Endothelial cell of hepatic sinusoid (primary cell): Measurements from ENCODE around the gene OXSR1.
"Not testable (repeated sequence)": the region's sequence is repeated elsewhere in the genome, so short reads cannot be mapped to it uniquely, and the experiment has no call there.

ENCODE experiments used
- in situ Hi-C: cut with HindIII; loops from 2 replicates; pipeline ENCODE4 v1.10.0; 2017; ENCODE audit warnings: low sequenced_read_pairs

OXSR1 gene

GRCh38 chr3:38219609-38220197, 54.4 kb downstream of the OXSR1 start:
- in situ Hi-C loops: no loop called here

- in situ Hi-C loops: no loop called here
These were observed 55.7 kb downstream of the OXSR1 start for GRCh38 chr3:38221005-38221404.

GRCh38 chr3:38222032-38222634, 56.8 kb downstream of the OXSR1 start:
- in situ Hi-C loops: no loop called here

- in situ Hi-C loops: no loop called here
These were observed 59.0 kb downstream of the OXSR1 start for GRCh38 chr3:38224357-38224756.

GRCh38 chr3:38226273-38226672, 60.9 kb downstream of the OXSR1 start:
- in situ Hi-C loops: no loop called here

GRCh38 chr3:38227989-38228388, 62.7 kb downstream of the OXSR1 start:
- in situ Hi-C loops: no loop called here

GRCh38 chr3:38229036-38229435, 63.7 kb downstream of the OXSR1 start:
- in situ Hi-C loops: no loop called here

- in situ Hi-C loops: loop anchor here (5.0 kb wide), 1 partner anchor 50 kb away; the partner anchor contains the start of gene SLC22A14
These were observed 67.4 kb downstream of the OXSR1 start for GRCh38 chr3:38232701-38233100.

- in situ Hi-C loops: no loop called here
These were observed 70.1 kb downstream of the OXSR1 start for GRCh38 chr3:38235466-38235865.

- in situ Hi-C loops: no loop called here
These were observed 73.2 kb downstream of the OXSR1 start for GRCh38 chr3:38238416-38239008.

GRCh38 chr3:38242812-38243211, 77.5 kb downstream of the OXSR1 start:
- in situ Hi-C loops: not testable (repeated sequence)

GRCh38 chr3:38245930-38246329, 80.6 kb downstream of the OXSR1 start:
- in situ Hi-C loops: no loop called here

GRCh38 chr3:38247366-38248035, 82.2 kb downstream of the OXSR1 start:
- in situ Hi-C loops: no loop called here

- in situ Hi-C loops: no loop called here
These were observed 84.9 kb downstream of the OXSR1 start for GRCh38 chr3:38250198-38250597.

- in situ Hi-C loops: no loop called here
These were observed 85.9 kb downstream of the OXSR1 start for GRCh38 chr3:38251197-38251596.

- in situ Hi-C loops: no loop called here
These were observed 88.4 kb downstream of the OXSR1 start for GRCh38 chr3:38253704-38254103.

GRCh38 chr3:38254872-38255271, 89.5 kb downstream of the OXSR1 start:
- in situ Hi-C loops: no loop called here

- in situ Hi-C loops: no loop called here
These were observed 90.3 kb downstream of the OXSR1 start for GRCh38 chr3:38255627-38256026.

- in situ Hi-C loops: no loop called here
These were observed 92.2 kb downstream of the OXSR1 start for GRCh38 chr3:38257583-38257982.

- in situ Hi-C loops: no loop called here
These were observed 95.1 kb downstream of the OXSR1 start for GRCh38 chr3:38260474-38260873.

- in situ Hi-C loops: no loop called here
These were observed 99.0 kb downstream of the OXSR1 start for GRCh38 chr3:38264353-38264771.

GRCh38 chr3:38264779-38265178, 99.4 kb downstream of the OXSR1 start:
- in situ Hi-C loops: no loop called here
